ENCODE results near the gene HNRNPA3. TPM values are rescaled to one million over a fixed set of nuclear protein-coding genes. Genes with fewer than 3 reads are reported as not detected.

Gene HNRNPA3
- total and polyA plus RNA-seq, 10 of the 15 experiments (the other 5 are each of a cell fraction or from before 2014, with no cell fraction given) = 40.4 to 343 (median 206) TPM

- TF ChIP-seq PBX3 (IDR thresholded peaks at IDR 0.05; ENCODE audit: insufficient replicate concordance, low read depth, low read length) (no peak), HDAC6 (IDR thresholded peaks at IDR 0.05; ENCODE audit: unreplicated experiment) (no peak), NKRF (conservative IDR thresholded peaks at IDR 0.05) (no peak), TAF1 (IDR thresholded peaks at IDR 0.05; ENCODE audit: borderline replicate concordance, low read depth, low read length) (no peak), TARDBP (IDR thresholded peaks at IDR 0.05; ENCODE audit: borderline replicate concordance) (no peak)
Observed at GRCh38 chr2:177237932-177238331, 25.3 kb downstream of the HNRNPA3 start (continued).

GRCh38 chr2:177239053-177239452 is 26.5 kb downstream of the HNRNPA3 start:
- H3K4me1 ChIP-seq (ENCODE audit: control insufficient read depth, insufficient read depth, low read length) = peaks cover 22% of the 10 kb centered on the region
- ChIA-PET CTCF (interaction anchor here (0.8 to 3.6 kb wide), 12 partner anchors 8 to 180 kb away, joined by 3 to 24 read pairs (median 5); no protein-coding TSS in a partner anchor), POLR2A (interaction anchor here (0.6 to 4.4 kb wide), 7 partner anchors 8 to 69 kb away, joined by 3 to 29 read pairs (median 6); partner anchors contain the start of genes HNRNPA3 and NFE2L2)
- TF ChIP-seq BCLAF1 (IDR thresholded peaks at IDR 0.05) (no peak), KLF5 (IDR thresholded peaks at IDR 0.05; ENCODE audit: partially characterized antibody) (no peak), USF1 (IDR thresholded peaks at IDR 0.05; ENCODE audit: borderline replicate concordance, extremely low read length, insufficient read depth, low read depth, low read length) (no peak), EGR1 (IDR thresholded peaks at IDR 0.05; ENCODE audit: borderline replicate concordance in 1 of 2, low read depth in 2 of 2, low read length in 2 of 2) (no peak), ZBTB4 (CRISPR knock-in tag; IDR thresholded peaks at IDR 0.05) (no peak)

More at GRCh38 chr2:177239053-177239452, 26.5 kb downstream of the HNRNPA3 start:
- H4K20me1 ChIP-seq (ENCODE audit: control insufficient read depth, insufficient read depth) = peaks cover 2% of the 10 kb centered on the region; the same call in 1 of the 2 replicates
- no peak overlapping the region for H3K4me2 ChIP-seq (ENCODE audit: control insufficient read depth, insufficient read depth)
- RAD21 ChIA-PET (ENCODE audit: unreplicated experiment) = interaction anchor here (1.0 to 2.6 kb wide), 4 partner anchors 26 to 74 kb away, joined by 3 to 32 read pairs (median 10); partner anchors contain the start of genes HNRNPA3 and NFE2L2
- DNase-seq (ENCODE audit: low read depth, low spot score) (no peak), FAIRE-seq (no peak), ATAC-seq (no peak)
- SMC1A ChIA-PET (ENCODE audit: uncharacterized antibody, unreplicated experiment) = interaction anchor here (0.7 to 3.3 kb wide), 13 partner anchors 8 to 66 kb away, joined by 3 to 23 read pairs (median 5); no protein-coding TSS in a partner anchor
- H3K9me3 ChIP-seq (replicated peaks; ENCODE audit: control insufficient read depth, insufficient read depth, low read length) = no peaks in the 10 kb centered on the region
- no peak overlapping the region for H3K4me3 ChIP-seq
- no peak overlapping the region for H2AFZ ChIP-seq (ENCODE audit: control insufficient read depth, low read depth, low read length)
- BruUV-seq (replicated peaks) = no TSS peak
- 86% methylated on average over 6 of the region's 6 CpGs for WGBS (ENCODE audit: insufficient coverage, insufficient replicate concordance, low lambda C conversion rate, missing lambda C conversion rate)
- no peak overlapping the region for H3K9ac ChIP-seq (ENCODE audit: control insufficient read depth, insufficient read depth, low read length)
- intact Hi-C loops (cut with micrococcal nuclease; ENCODE audit: unreplicated experiment) (no loop called here), in situ Hi-C loops (cut with MboI) (no loop called here)
- no peak overlapping the region for H3K27ac ChIP-seq (ENCODE audit: control insufficient read depth, insufficient read depth)
- H3K36me3 ChIP-seq (ENCODE audit: control insufficient read depth in 2 of 2, insufficient read depth in 2 of 2, low read length in 1 of 2) = peaks cover 1 to 6% of the 10 kb centered on the region in 2 experiments; a peak in 3 of 4 replicates
- peaks cover 76% of the 10 kb centered on the region for H3K79me2 ChIP-seq (ENCODE audit: control insufficient read depth, insufficient read depth, low read length)
- H3K27me3 ChIP-seq (replicated peaks in 1 of 2; ENCODE audit: control insufficient read depth in 2 of 2, insufficient read depth in 2 of 2, low read length in 1 of 2) = no peaks in the 10 kb centered on the region
